ENCODE results near the gene SH2D3A. TPM values are rescaled to one million over a fixed set of nuclear protein-coding genes. Genes with fewer than 3 reads are reported as not detected.

SH2D3A gene
- total RNA-seq, 2 donors from 2014 or later: 10.7 to 16.4 TPM

GRCh38 chr19:6787393-6787792 is 20.2 kb upstream of the SH2D3A start:
- Histone ChIP-seq H3K4me3 (ENCODE audit: low read length) (no peak overlapping the region), H3K9ac (ENCODE audit: extremely low read depth, low read length, poor library complexity, severe bottlenecking) (no peak overlapping the region), H3K4me1 (ENCODE audit: control insufficient read depth, insufficient read depth, low read length) (no peaks in the 10 kb centered on the region), H3K36me3 (ENCODE audit: control insufficient read depth, insufficient read depth, low read length) (no peaks in the 10 kb centered on the region), H3K27ac (ENCODE audit: low read depth, low read length) (no peak overlapping the region), H3K9me3 (ENCODE audit: control insufficient read depth, low read length) (peaks cover 23% of the 10 kb centered on the region), H3K27me3 (ENCODE audit: control insufficient read depth, insufficient read depth, low read length, poor library complexity, severe bottlenecking) (no peaks in the 10 kb centered on the region)
- Mint-ChIP-seq H3K4me3 (no peak overlapping the region), H3K36me3 (ENCODE audit: low read depth) (no peaks in the 10 kb centered on the region), H3K27me3 (ENCODE audit: insufficient read depth) (peaks cover 8% of the 10 kb centered on the region), H3K27ac (no peak overlapping the region), H3K4me1 (no peaks in the 10 kb centered on the region), H3K9me3 (peaks cover 39% of the 10 kb centered on the region)
- DNase-seq: no peak
- 70 to 86% methylated on average over 2 to 4 of the region's 4 CpGs for WGBS, 2 experiments (ENCODE audit: insufficient coverage in 1 of 2, insufficient read length in 1 of 2)
- TF ChIP-seq CTCF (conservative IDR thresholded peaks at IDR 0.05): no peak

GRCh38 chr19:6779206-6779605 is 12.0 kb upstream of the SH2D3A start:
- no peak for DNase-seq
- H3K27me3 ChIP-seq (ENCODE audit: control insufficient read depth, insufficient read depth, low read length, poor library complexity, severe bottlenecking): no peaks in the 10 kb centered on the region
- H3K9me3 Mint-ChIP-seq: no peaks in the 10 kb centered on the region
- WGBS, 2 experiments (ENCODE audit: insufficient coverage in 1 of 2, insufficient read length in 1 of 2): 79 to 80% methylated on average over 2 to 4 of the region's 4 CpGs
- no peak for TF ChIP-seq CTCF (conservative IDR thresholded peaks at IDR 0.05)
- no peak overlapping the region for H3K4me3 ChIP-seq (ENCODE audit: low read length)
- H3K4me3 Mint-ChIP-seq: no peak overlapping the region
- H3K9me3 ChIP-seq (ENCODE audit: control insufficient read depth, low read length): no peaks in the 10 kb centered on the region
- no peaks in the 10 kb centered on the region for H3K36me3 ChIP-seq (ENCODE audit: control insufficient read depth, insufficient read depth, low read length)
- no peak overlapping the region for H3K9ac ChIP-seq (ENCODE audit: extremely low read depth, low read length, poor library complexity, severe bottlenecking)
- peaks cover 4% of the 10 kb centered on the region for H3K27me3 Mint-ChIP-seq (ENCODE audit: insufficient read depth)
- no peaks in the 10 kb centered on the region for H3K4me1 Mint-ChIP-seq
- H3K27ac ChIP-seq (ENCODE audit: low read depth, low read length): no peak overlapping the region
- no peak overlapping the region for H3K27ac Mint-ChIP-seq
- no peaks in the 10 kb centered on the region for H3K4me1 ChIP-seq (ENCODE audit: control insufficient read depth, insufficient read depth, low read length)
- H3K36me3 Mint-ChIP-seq (ENCODE audit: low read depth): no peaks in the 10 kb centered on the region

- no peak overlapping the region for H3K9ac ChIP-seq (ENCODE audit: extremely low read depth, low read length, poor library complexity, severe bottlenecking)
- Mint-ChIP-seq H3K36me3 (ENCODE audit: low read depth) (no peaks in the 10 kb centered on the region), H3K27me3 (ENCODE audit: insufficient read depth) (peaks cover 4% of the 10 kb centered on the region), H3K4me1 (no peaks in the 10 kb centered on the region), H3K9me3 (no peaks in the 10 kb centered on the region), H3K27ac (no peak overlapping the region), H3K4me3 (no peak overlapping the region)
- no peak overlapping the region for H3K27ac ChIP-seq (ENCODE audit: low read depth, low read length)
- TF ChIP-seq CTCF (conservative IDR thresholded peaks at IDR 0.05): no peak
- H3K4me3 ChIP-seq (ENCODE audit: low read length): no peak overlapping the region
- no peaks in the 10 kb centered on the region for H3K36me3 ChIP-seq (ENCODE audit: control insufficient read depth, insufficient read depth, low read length)
- no peaks in the 10 kb centered on the region for H3K27me3 ChIP-seq (ENCODE audit: control insufficient read depth, insufficient read depth, low read length, poor library complexity, severe bottlenecking)
- DNase-seq: no peak
- H3K9me3 ChIP-seq (ENCODE audit: control insufficient read depth, low read length): no peaks in the 10 kb centered on the region
- H3K4me1 ChIP-seq (ENCODE audit: control insufficient read depth, insufficient read depth, low read length): no peaks in the 10 kb centered on the region
- WGBS, 2 experiments (ENCODE audit: insufficient coverage in 1 of 2, insufficient read length in 1 of 2): 92% methylated on average over 4 of the region's 4 CpGs
These were observed 11.2 kb upstream of the SH2D3A start for GRCh38 chr19:6778386-6778785.
